H1 (cell line): ENCODE measurements around the gene CHMP4A. TPM values are rescaled to one million over a fixed set of nuclear protein-coding genes. Genes with fewer than 3 reads are reported as not detected.

ENCODE experiments used
- CTCF ChIA-PET: fragments of 300-600 bp; sonication (Branson Sonifier 250); formaldehyde crosslinking; loops from one replicate; lab custom pipeline; 2021; ENCODE audit not compliant: partially characterized antibody; lab: Charles Lee
- POLR2A ChIA-PET: fragments of 300-600 bp; sonication (Branson Sonifier 250); formaldehyde crosslinking; loops from one replicate; lab custom pipeline; 2021; ENCODE audit warnings: inconsistent platforms; ENCODE audit not compliant: partially characterized antibody; lab: Charles Lee
- DNase-seq, 2 experiments: peaks; one replicate each; pipeline versions ENCODE4 v3.0.0 to v3.0.0-alpha.2; 2010 to 2022; ENCODE audit warnings: low spot score in 2 of 2, low read depth in 1 of 2, mixed read lengths in 1 of 2
- FAIRE-seq: peaks from 2 replicates; lab custom pipeline; 2011; peaks lifted over from hg19 to GRCh38; lab: Jason Lieb, UNC
- H2AFZ ChIP-seq: 2 replicates; pipeline ENCODE4 v1.8.1; 2012; ENCODE audit warnings: low read length, inconsistent platforms
- H2AK5ac ChIP-seq: 2 replicates; pipeline ENCODE4 v1.6.1; 2013; ENCODE audit warnings: low read depth, low read length
- H2BK120ac ChIP-seq: replicated peaks from 2 replicates; pipeline ENCODE3; 2013; ENCODE audit warnings: low read depth, low read length, inconsistent platforms
- H2BK12ac ChIP-seq: 2 replicates; pipeline ENCODE4 v1.6.1; 2013; ENCODE audit warnings: low read depth, low read length
- H2BK15ac ChIP-seq: 2 replicates; pipeline ENCODE4 v1.6.1; 2013; ENCODE audit warnings: low read length
- H2BK20ac ChIP-seq: 2 replicates; pipeline ENCODE4 v1.6.1; 2013; ENCODE audit warnings: low read length
- H2BK5ac ChIP-seq: 2 replicates; pipeline ENCODE4 v1.6.1; 2013; ENCODE audit warnings: low read depth, low read length
- H3K14ac ChIP-seq: 2 replicates; pipeline ENCODE4 v1.6.1; 2013; ENCODE audit warnings: inconsistent platforms; ENCODE audit not compliant: insufficient read length
- H3K18ac ChIP-seq: 2 replicates; pipeline ENCODE4 v1.6.1; 2013; ENCODE audit warnings: low read length; ENCODE audit errors: extremely low read depth
- H3K23ac ChIP-seq: 2 replicates; pipeline ENCODE4 v1.6.1; 2013; ENCODE audit warnings: inconsistent platforms; ENCODE audit not compliant: insufficient read length
- H3K23me2 ChIP-seq: 2 replicates; pipeline ENCODE4 v1.6.1; 2013; ENCODE audit warnings: low read depth, low read length
- H3K27ac ChIP-seq: 2 replicates; pipeline ENCODE4 v1.6.1; 2011; ENCODE audit warnings: low read depth, low read length, inconsistent platforms
- H3K27me3 ChIP-seq, 4 experiments: replicated peaks in 1 of 4; 1 replicate in 1 of 4; 2 replicates in 3 of 4; pipeline versions ENCODE4 v1.6.1 to v1.8.1; 2011 to 2013; ENCODE audit warnings: low read length in 3 of 4, mild to moderate bottlenecking in 3 of 4, inconsistent platforms in 2 of 4, mixed read lengths in 2 of 4, moderate library complexity in 1 of 4; ENCODE audit not compliant: control insufficient read depth in 3 of 4, insufficient read depth in 3 of 4; ENCODE audit errors: extremely low read depth in 1 of 4
- H3K36me3 ChIP-seq, 4 experiments: 2 replicates each; pipeline versions ENCODE4 v1.6.1 to v1.8.1; 2011 to 2013; ENCODE audit warnings: mild to moderate bottlenecking in 4 of 4, low read length in 3 of 4, moderate library complexity in 2 of 4, control low read depth in 1 of 4, inconsistent platforms in 1 of 4; ENCODE audit not compliant: insufficient read depth in 4 of 4, control insufficient read depth in 2 of 4
- H3K4ac ChIP-seq: replicated peaks from 2 replicates; pipeline ENCODE3; 2013; ENCODE audit warnings: low read length, low read depth, mixed read lengths, inconsistent platforms; ENCODE audit not compliant: insufficient read length
- H3K4me1 ChIP-seq, 4 experiments: replicated peaks in 1 of 4; 1 replicate in 1 of 4; 2 replicates in 3 of 4; pipeline versions ENCODE4 v1.6.1 to v1.8.1; 2011 to 2013; ENCODE audit warnings: low read length in 3 of 4, inconsistent platforms in 2 of 4, mixed read lengths in 1 of 4; ENCODE audit not compliant: insufficient read depth in 4 of 4, control insufficient read depth in 3 of 4
- H3K4me2 ChIP-seq, 2 experiments: 2 replicates each; pipeline versions ENCODE4 v1.6.1 to v1.8.1; 2011 to 2013; ENCODE audit warnings: low read depth in 2 of 2, low read length in 2 of 2, control low read depth in 1 of 2, inconsistent platforms in 1 of 2, mild to moderate bottlenecking in 1 of 2; ENCODE audit not compliant: insufficient read depth in 1 of 2
- H3K4me3 ChIP-seq, 4 experiments: fragments of 200-600, 300-600 bp in 1 of 4; sonication (generic), shearing (Covaris generic), sonication (Bioruptor Twin) in 1 of 4; 2 replicates each; pipeline versions ENCODE4 v1.5.1 to v1.8.1; 2011 to 2016; ENCODE audit warnings: low read length in 4 of 4, low read depth in 3 of 4, control low read depth in 2 of 4, inconsistent platforms in 2 of 4, mild to moderate bottlenecking in 2 of 4, mixed read lengths in 1 of 4, moderate library complexity in 1 of 4; ENCODE audit not compliant: insufficient read depth in 2 of 4; ENCODE audit errors: extremely low read depth in 1 of 4
- H3K56ac ChIP-seq: replicated peaks from 2 replicates; pipeline ENCODE3; 2013; ENCODE audit warnings: low read depth, mild to moderate bottlenecking, mixed read lengths, low read length, inconsistent platforms; ENCODE audit not compliant: insufficient read length
- H3K79me1 ChIP-seq: 2 replicates; pipeline ENCODE4 v1.6.1; 2013; ENCODE audit warnings: low read depth, low read length, control low read depth
- H3K79me2 ChIP-seq, 2 experiments: 2 replicates each; pipeline versions ENCODE4 v1.6.1 to v1.8.1; 2012 to 2013; ENCODE audit warnings: low read length in 2 of 2, mild to moderate bottlenecking in 2 of 2, inconsistent platforms in 1 of 2; ENCODE audit not compliant: insufficient read depth in 2 of 2, control insufficient read depth in 1 of 2
- H3K9ac ChIP-seq, 4 experiments: replicated peaks in 1 of 4; 1 replicate in 1 of 4; 2 replicates in 3 of 4; pipeline versions ENCODE4 v1.6.1 to v1.8.1; 2011 to 2013; ENCODE audit warnings: low read depth in 3 of 4, low read length in 3 of 4, control low read depth in 2 of 4, mild to moderate bottlenecking in 2 of 4, moderate library complexity in 2 of 4, inconsistent platforms in 1 of 4; ENCODE audit errors: extremely low read depth in 1 of 4
- H3K9me3 ChIP-seq, 2 experiments: 2 replicates each; pipeline versions ENCODE4 v1.6.1 to v1.8.1; 2012 to 2013; ENCODE audit warnings: mild to moderate bottlenecking in 2 of 2, moderate library complexity in 2 of 2, control low read depth in 1 of 2, inconsistent platforms in 1 of 2, low read depth in 1 of 2, low read length in 1 of 2, mixed read lengths in 1 of 2; ENCODE audit not compliant: insufficient read depth in 2 of 2
- H4K20me1 ChIP-seq, 2 experiments: replicated peaks in 1 of 2; 2 replicates each; pipeline versions ENCODE3 to v1.8.1; 2011 to 2013; ENCODE audit warnings: inconsistent platforms in 2 of 2, low read length in 2 of 2, mild to moderate bottlenecking in 1 of 2; ENCODE audit not compliant: insufficient read depth in 2 of 2, control insufficient read depth in 1 of 2
- H4K5ac ChIP-seq: 2 replicates; pipeline ENCODE4 v1.6.1; 2013; ENCODE audit warnings: low read length, low read depth, mixed read lengths, inconsistent platforms; ENCODE audit not compliant: insufficient read length
- H4K8ac ChIP-seq: 2 replicates; pipeline ENCODE4 v1.8.0; 2013; ENCODE audit warnings: mild to moderate bottlenecking, moderate library complexity, low read length, inconsistent platforms; ENCODE audit not compliant: insufficient read depth; ENCODE audit errors: extremely low read depth
- H4K91ac ChIP-seq: replicated peaks from 2 replicates; pipeline ENCODE3; 2013; ENCODE audit warnings: low read length, mixed read lengths, inconsistent platforms; ENCODE audit not compliant: insufficient read length
- BACH1 ChIP-seq: IDR thresholded peaks from 2 replicates; pipeline ENCODE4 v1.6.1; 2012; ENCODE audit warnings: low read length, improper control_type of control experiment
- CEBPB ChIP-seq: IDR thresholded peaks from 2 replicates; pipeline ENCODE4 v1.6.1; 2012; ENCODE audit warnings: low read depth, low read length
- HDAC2 ChIP-seq, 2 experiments: fragments of 300-600 bp in 1 of 2; sonication (generic) in 1 of 2; IDR thresholded peaks; 2 replicates each; pipeline ENCODE4 v1.6.1; 2011 to 2012; ENCODE audit warnings: low read depth in 2 of 2, low read length in 2 of 2, mild to moderate bottlenecking in 2 of 2, moderate library complexity in 2 of 2, borderline replicate concordance in 1 of 2, inconsistent platforms in 1 of 2
- KDM1A ChIP-seq: fragments of 200-600, 300-600 bp; sonication (generic); IDR thresholded peaks from 2 replicates; pipeline ENCODE4 v1.7.1; 2016; ENCODE audit warnings: mild to moderate bottlenecking, low read length, borderline replicate concordance
- KDM4A ChIP-seq: IDR thresholded peaks from one replicate; pipeline ENCODE4 v1.7.1; 2012; ENCODE audit warnings: low read depth, mild to moderate bottlenecking, moderate library complexity, low read length, inconsistent platforms; ENCODE audit not compliant: severe bottlenecking
- MAX ChIP-seq: IDR thresholded peaks from 2 replicates; pipeline ENCODE4 v1.6.1; 2012; ENCODE audit warnings: inconsistent platforms
- NANOG ChIP-seq: IDR thresholded peaks from 2 replicates; pipeline ENCODE4 v1.6.1; 2011; ENCODE audit warnings: low read length, low read depth, mild to moderate bottlenecking, inconsistent platforms; ENCODE audit not compliant: insufficient read depth, poor library complexity, severe bottlenecking
- POU5F1 ChIP-seq: IDR thresholded peaks from 2 replicates; pipeline ENCODE4 v1.6.1; 2011; ENCODE audit warnings: low read depth, mild to moderate bottlenecking, low read length, moderate library complexity
- SRF ChIP-seq: IDR thresholded peaks from 2 replicates; pipeline ENCODE4 v1.6.1; 2011; ENCODE audit warnings: mild to moderate bottlenecking, low read depth, low read length, moderate library complexity
- SUZ12 ChIP-seq: fragments of 200-600 bp; sonication (generic); IDR thresholded peaks from 2 replicates; pipeline ENCODE4 v1.6.1; 2012; ENCODE audit warnings: mild to moderate bottlenecking, inconsistent platforms, low read length, moderate library complexity, mixed read lengths
- TAF7 ChIP-seq: optimal IDR thresholded peaks from 2 replicates; pipeline ENCODE3; 2011; ENCODE audit warnings: low read depth, mild to moderate bottlenecking, inconsistent platforms, low read length, moderate library complexity, borderline replicate concordance
- TEAD4 ChIP-seq: IDR thresholded peaks from 2 replicates; pipeline ENCODE4 v1.6.1; 2012; ENCODE audit warnings: low read depth, low read length, inconsistent platforms, mixed read lengths
- WGBS, 2 experiments: shearing (Covaris generic) in 1 of 2; methylation state at CpG; one replicate each; pipeline versions ENCODE4 v1.1.6 to v1.1.7; 2013 to 2015; ENCODE audit warnings: low lambda C conversion rate in 2 of 2, mixed read lengths in 2 of 2, inconsistent platforms in 1 of 2, low coverage in 1 of 2, missing lambda C conversion rate in 1 of 2; ENCODE audit not compliant: insufficient replicate concordance in 2 of 2, insufficient coverage in 1 of 2, insufficient read length in 1 of 2; ENCODE audit errors: extremely low coverage in 1 of 2, missing lambda C conversion rate in 1 of 2; 5-methylcytosine and 5-hydroxymethylcytosine counted together
- polyA plus RNA-seq, 7 experiments: library from polyadenylated mRNA; depleted of rRNA in 3 of 7; stranded (reverse) in 5 of 7; unstranded in 2 of 7; fragments of >200 nt in 5 of 7; fragments of 200-250 nt in 2 of 7; gene quantifications; 1 replicate in 5 of 7; 2 replicates in 1 of 7; 4 replicates in 1 of 7; pipeline versions ENCODE4 v1.2.1 to v1.2.3, GENCODE V29; 2011 to 2013; ENCODE audit warnings: missing spikeins in 2 of 7, mixed read lengths in 2 of 7
- total RNA-seq: library from RNA; stranded (reverse); fragmentation: NEBNext Ultra II Directional; extraction: Animal tissue kit (Norgen Biotek cat#: 25700); gene quantifications from 2 replicates; pipeline ENCODE4 v1.2.1, GENCODE V29; 2021

Gene CHMP4A
- total and polyA plus RNA-seq, 2 of the 8 experiments (the other 6 are each of a cell fraction or from before 2014, with no cell fraction given), result 32.9 to 37.6 TPM

GRCh38 chr14:24238123-24238522 is 24.8 kb upstream of the CHMP4A start:
- Histone ChIP-seq H4K8ac (no peak overlapping the region), H3K14ac (no peak overlapping the region), H3K79me1 (no peaks in the 10 kb centered on the region; the same call in none of the 2 replicates), H3K56ac (no peak overlapping the region), H3K27ac (no peak overlapping the region), H2BK5ac (no peak overlapping the region), H2AK5ac (no peak overlapping the region), H4K5ac (no peak overlapping the region), H4K20me1 (peaks cover 3 to 16% of the 10 kb centered on the region in 2 experiments), H3K4me3 (no peak overlapping the region), H3K4ac (no peak overlapping the region), H3K23ac (no peak overlapping the region), H2BK15ac (no peak overlapping the region), H4K91ac (no peak overlapping the region)
- CTCF ChIA-PET, result interaction anchor here (0.9 to 2.5 kb wide), 9 partner anchors 11 to 101 kb away, joined by 3 to 10 read pairs (median 6); partner anchors contain the start of genes CIDEB and MDP1
- no peak for DNase-seq
- WGBS, 2 experiments, result 84% methylated on average over 5 of the region's 5 CpGs; no CpG with 5 or more reads in 1 of the 2 experiments
- POLR2A ChIA-PET, result interaction anchor here (0.9 to 5.1 kb wide), 8 partner anchors 12 to 76 kb away, joined by 3 to 19 read pairs (median 4); partner anchors contain the start of genes CHMP4A and MDP1
- TF ChIP-seq HDAC2 (IDR thresholded peaks at IDR 0.05; ENCODE audit: borderline replicate concordance in 1 of 2, low read depth in 2 of 2, low read length in 2 of 2), result no peak
- TF ChIP-seq NANOG, result no peak
- no peak for TF ChIP-seq CEBPB
- no peak for TF ChIP-seq KDM1A
- no peak for TF ChIP-seq SRF
- no peak for TF ChIP-seq KDM4A
- TF ChIP-seq BACH1, result no peak
- TF ChIP-seq POU5F1, result no peak
- TF ChIP-seq TAF7, result no peak
- no peak for TF ChIP-seq MAX
- TF ChIP-seq SUZ12, result no peak
- TF ChIP-seq TEAD4, result no peak
- TF ChIP-seq, all 59 proteins: peak for 0
- no peak for FAIRE-seq
- H3K27me3 ChIP-seq, result no peaks in the 10 kb centered on the region; a peak in 1 of 7 replicates
- peaks cover 9% of the 10 kb centered on the region for H3K23me2 ChIP-seq
- H2BK120ac ChIP-seq, result no peak overlapping the region
- no peak overlapping the region for H3K18ac ChIP-seq
- no peak overlapping the region for H2BK20ac ChIP-seq
- H3K9me3 ChIP-seq, result no peaks in the 10 kb centered on the region
- H2BK12ac ChIP-seq, result no peak overlapping the region
- H3K36me3 ChIP-seq, result peaks cover 19 to 58% (median 48%) of the 10 kb centered on the region in 4 experiments
- H3K9ac ChIP-seq, result no peak overlapping the region
- peaks cover 0 to 14% of the 10 kb centered on the region in 2 experiments; a peak in 3 of 4 replicates for H3K79me2 ChIP-seq
- H3K4me1 ChIP-seq, result peaks cover 0 to 10% (median 4%) of the 10 kb centered on the region in 4 experiments; a peak in 5 of 7 replicates
- H3K4me2 ChIP-seq, result no peak overlapping the region
- H2AFZ ChIP-seq, result no peak overlapping the region
